WTC11 (cell line): ENCODE measurements around the gene MARCHF10.

Experiments used
- IRF2 ChIP-seq: sonication (generic); formaldehyde crosslinking; IDR thresholded peaks from 2 replicates; pipeline ENCODE4 v1.8.0; 2022; ENCODE audit warnings: low read depth, missing genetic modification reagents, borderline replicate concordance
- KAT7 ChIP-seq: sonication (generic); formaldehyde crosslinking; IDR thresholded peaks from 2 replicates; pipeline ENCODE4 v1.8.1; 2023; ENCODE audit warnings: missing genetic modification reagents, mild to moderate bottlenecking, borderline replicate concordance
- NFYB ChIP-seq: sonication (generic); formaldehyde crosslinking; conservative IDR thresholded peaks from 2 replicates; pipeline ENCODE4 v1.8.0; 2022; ENCODE audit warnings: low read depth, missing genetic modification reagents
- TEAD1 ChIP-seq: sonication (generic); formaldehyde crosslinking; IDR thresholded peaks from 2 replicates; pipeline ENCODE4 v1.8.0; 2022; ENCODE audit warnings: mild to moderate bottlenecking, missing genetic modification reagents
- ZNF121 ChIP-seq: sonication (generic); formaldehyde crosslinking; IDR thresholded peaks from 2 replicates; pipeline ENCODE4 v1.8.0; 2023; ENCODE audit warnings: missing genetic modification reagents
- TF ChIP-seq, protein P1 (sequence below): fragments of 200-600 bp; IDR thresholded peaks from 2 replicates; pipeline ENCODE4 v1.8.0; 2022; ENCODE audit warnings: antibody characterized with exemption
- TF ChIP-seq, protein P2 (sequence below): sonication (generic); formaldehyde crosslinking; IDR thresholded peaks from 2 replicates; pipeline ENCODE4 v1.8.0; 2022; ENCODE audit warnings: mild to moderate bottlenecking, missing genetic modification reagents
- TF ChIP-seq, protein P3 (sequence below): sonication (generic); formaldehyde crosslinking; conservative IDR thresholded peaks from 2 replicates; pipeline ENCODE4 v1.8.1; 2022; ENCODE audit warnings: mild to moderate bottlenecking, missing genetic modification reagents
- TF ChIP-seq, protein P4 (sequence below): sonication (generic); formaldehyde crosslinking; IDR thresholded peaks from 2 replicates; pipeline ENCODE4 v1.8.1; 2023; ENCODE audit warnings: mild to moderate bottlenecking, missing genetic modification reagents, borderline replicate concordance
- TF ChIP-seq, protein P5 (sequence below): sonication (generic); formaldehyde crosslinking; IDR thresholded peaks from 2 replicates; pipeline ENCODE4 v1.8.0; 2022; ENCODE audit warnings: missing genetic modification reagents
- TF ChIP-seq, protein P6 (sequence below): sonication (generic); formaldehyde crosslinking; IDR thresholded peaks from 2 replicates; pipeline ENCODE4 v1.8.1; 2022; ENCODE audit warnings: low read depth, missing genetic modification reagents, borderline replicate concordance
- TF ChIP-seq, protein P7 (sequence below): sonication (generic); formaldehyde crosslinking; IDR thresholded peaks from 2 replicates; pipeline ENCODE4 v1.8.1; 2023; ENCODE audit warnings: mild to moderate bottlenecking, missing genetic modification reagents, moderate library complexity

DNA sequence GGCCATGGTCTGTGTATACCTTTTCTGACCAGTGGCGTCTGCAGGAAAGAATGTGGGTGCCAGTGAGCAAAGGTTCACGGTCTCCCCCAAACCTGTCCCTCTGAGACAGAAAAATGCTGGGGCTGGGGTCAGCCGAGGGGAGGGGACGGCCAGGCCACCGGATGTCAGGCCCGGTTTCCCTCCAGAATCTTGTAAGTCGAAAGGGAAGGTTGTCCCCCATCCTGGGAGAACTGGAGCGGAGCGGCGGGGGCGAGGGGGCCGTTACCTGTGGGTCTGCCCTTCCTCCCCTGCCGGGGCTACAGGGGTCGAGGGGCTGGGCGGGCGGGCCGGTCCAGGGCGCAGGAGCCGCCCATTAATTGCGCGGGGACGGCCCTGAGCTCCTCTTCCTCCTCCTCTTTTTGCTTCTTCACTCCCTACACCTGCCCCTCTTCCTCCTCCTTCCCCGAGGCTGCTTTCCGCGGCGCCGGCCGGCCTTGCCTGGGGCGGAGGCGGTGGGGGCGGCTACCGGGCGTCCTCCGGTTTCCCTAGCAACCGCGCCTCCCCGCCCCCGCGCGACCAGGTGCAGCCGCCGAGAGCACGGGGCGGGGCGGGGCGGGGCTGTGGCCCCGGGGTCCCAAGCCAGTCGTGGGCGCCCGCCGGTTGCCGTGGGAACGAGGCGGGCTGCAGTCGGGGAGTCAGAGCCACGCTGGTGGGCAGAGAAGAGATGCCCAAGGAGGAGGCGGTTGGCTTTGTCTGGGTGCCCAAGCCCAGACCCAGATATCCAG is at the start of gene MARCHF10:
- TF ChIP-seq, protein P1, sequence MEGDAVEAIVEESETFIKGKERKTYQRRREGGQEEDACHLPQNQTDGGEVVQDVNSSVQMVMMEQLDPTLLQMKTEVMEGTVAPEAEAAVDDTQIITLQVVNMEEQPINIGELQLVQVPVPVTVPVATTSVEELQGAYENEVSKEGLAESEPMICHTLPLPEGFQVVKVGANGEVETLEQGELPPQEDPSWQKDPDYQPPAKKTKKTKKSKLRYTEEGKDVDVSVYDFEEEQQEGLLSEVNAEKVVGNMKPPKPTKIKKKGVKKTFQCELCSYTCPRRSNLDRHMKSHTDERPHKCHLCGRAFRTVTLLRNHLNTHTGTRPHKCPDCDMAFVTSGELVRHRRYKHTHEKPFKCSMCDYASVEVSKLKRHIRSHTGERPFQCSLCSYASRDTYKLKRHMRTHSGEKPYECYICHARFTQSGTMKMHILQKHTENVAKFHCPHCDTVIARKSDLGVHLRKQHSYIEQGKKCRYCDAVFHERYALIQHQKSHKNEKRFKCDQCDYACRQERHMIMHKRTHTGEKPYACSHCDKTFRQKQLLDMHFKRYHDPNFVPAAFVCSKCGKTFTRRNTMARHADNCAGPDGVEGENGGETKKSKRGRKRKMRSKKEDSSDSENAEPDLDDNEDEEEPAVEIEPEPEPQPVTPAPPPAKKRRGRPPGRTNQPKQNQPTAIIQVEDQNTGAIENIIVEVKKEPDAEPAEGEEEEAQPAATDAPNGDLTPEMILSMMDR = no peak
- TF ChIP-seq ZNF121 (CRISPR knock-in tag) (no peak), KAT7 (CRISPR knock-in tag) (no peak), TEAD1 (CRISPR knock-in tag) (no peak), NFYB (no peak), IRF2 (CRISPR knock-in tag) (no peak)
- TF ChIP-seq, protein P2, sequence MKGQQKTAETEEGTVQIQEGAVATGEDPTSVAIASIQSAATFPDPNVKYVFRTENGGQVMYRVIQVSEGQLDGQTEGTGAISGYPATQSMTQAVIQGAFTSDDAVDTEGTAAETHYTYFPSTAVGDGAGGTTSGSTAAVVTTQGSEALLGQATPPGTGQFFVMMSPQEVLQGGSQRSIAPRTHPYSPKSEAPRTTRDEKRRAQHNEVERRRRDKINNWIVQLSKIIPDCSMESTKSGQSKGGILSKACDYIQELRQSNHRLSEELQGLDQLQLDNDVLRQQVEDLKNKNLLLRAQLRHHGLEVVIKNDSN (CRISPR knock-in tag) = no peak
- TF ChIP-seq, protein P3, sequence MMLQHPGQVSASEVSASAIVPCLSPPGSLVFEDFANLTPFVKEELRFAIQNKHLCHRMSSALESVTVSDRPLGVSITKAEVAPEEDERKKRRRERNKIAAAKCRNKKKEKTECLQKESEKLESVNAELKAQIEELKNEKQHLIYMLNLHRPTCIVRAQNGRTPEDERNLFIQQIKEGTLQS (CRISPR knock-in tag) = no peak
- TF ChIP-seq, protein P4, sequence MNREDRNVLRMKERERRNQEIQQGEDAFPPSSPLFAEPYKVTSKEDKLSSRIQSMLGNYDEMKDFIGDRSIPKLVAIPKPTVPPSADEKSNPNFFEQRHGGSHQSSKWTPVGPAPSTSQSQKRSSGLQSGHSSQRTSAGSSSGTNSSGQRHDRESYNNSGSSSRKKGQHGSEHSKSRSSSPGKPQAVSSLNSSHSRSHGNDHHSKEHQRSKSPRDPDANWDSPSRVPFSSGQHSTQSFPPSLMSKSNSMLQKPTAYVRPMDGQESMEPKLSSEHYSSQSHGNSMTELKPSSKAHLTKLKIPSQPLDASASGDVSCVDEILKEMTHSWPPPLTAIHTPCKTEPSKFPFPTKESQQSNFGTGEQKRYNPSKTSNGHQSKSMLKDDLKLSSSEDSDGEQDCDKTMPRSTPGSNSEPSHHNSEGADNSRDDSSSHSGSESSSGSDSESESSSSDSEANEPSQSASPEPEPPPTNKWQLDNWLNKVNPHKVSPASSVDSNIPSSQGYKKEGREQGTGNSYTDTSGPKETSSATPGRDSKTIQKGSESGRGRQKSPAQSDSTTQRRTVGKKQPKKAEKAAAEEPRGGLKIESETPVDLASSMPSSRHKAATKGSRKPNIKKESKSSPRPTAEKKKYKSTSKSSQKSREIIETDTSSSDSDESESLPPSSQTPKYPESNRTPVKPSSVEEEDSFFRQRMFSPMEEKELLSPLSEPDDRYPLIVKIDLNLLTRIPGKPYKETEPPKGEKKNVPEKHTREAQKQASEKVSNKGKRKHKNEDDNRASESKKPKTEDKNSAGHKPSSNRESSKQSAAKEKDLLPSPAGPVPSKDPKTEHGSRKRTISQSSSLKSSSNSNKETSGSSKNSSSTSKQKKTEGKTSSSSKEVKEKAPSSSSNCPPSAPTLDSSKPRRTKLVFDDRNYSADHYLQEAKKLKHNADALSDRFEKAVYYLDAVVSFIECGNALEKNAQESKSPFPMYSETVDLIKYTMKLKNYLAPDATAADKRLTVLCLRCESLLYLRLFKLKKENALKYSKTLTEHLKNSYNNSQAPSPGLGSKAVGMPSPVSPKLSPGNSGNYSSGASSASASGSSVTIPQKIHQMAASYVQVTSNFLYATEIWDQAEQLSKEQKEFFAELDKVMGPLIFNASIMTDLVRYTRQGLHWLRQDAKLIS = no peak
- TF ChIP-seq, protein P5, sequence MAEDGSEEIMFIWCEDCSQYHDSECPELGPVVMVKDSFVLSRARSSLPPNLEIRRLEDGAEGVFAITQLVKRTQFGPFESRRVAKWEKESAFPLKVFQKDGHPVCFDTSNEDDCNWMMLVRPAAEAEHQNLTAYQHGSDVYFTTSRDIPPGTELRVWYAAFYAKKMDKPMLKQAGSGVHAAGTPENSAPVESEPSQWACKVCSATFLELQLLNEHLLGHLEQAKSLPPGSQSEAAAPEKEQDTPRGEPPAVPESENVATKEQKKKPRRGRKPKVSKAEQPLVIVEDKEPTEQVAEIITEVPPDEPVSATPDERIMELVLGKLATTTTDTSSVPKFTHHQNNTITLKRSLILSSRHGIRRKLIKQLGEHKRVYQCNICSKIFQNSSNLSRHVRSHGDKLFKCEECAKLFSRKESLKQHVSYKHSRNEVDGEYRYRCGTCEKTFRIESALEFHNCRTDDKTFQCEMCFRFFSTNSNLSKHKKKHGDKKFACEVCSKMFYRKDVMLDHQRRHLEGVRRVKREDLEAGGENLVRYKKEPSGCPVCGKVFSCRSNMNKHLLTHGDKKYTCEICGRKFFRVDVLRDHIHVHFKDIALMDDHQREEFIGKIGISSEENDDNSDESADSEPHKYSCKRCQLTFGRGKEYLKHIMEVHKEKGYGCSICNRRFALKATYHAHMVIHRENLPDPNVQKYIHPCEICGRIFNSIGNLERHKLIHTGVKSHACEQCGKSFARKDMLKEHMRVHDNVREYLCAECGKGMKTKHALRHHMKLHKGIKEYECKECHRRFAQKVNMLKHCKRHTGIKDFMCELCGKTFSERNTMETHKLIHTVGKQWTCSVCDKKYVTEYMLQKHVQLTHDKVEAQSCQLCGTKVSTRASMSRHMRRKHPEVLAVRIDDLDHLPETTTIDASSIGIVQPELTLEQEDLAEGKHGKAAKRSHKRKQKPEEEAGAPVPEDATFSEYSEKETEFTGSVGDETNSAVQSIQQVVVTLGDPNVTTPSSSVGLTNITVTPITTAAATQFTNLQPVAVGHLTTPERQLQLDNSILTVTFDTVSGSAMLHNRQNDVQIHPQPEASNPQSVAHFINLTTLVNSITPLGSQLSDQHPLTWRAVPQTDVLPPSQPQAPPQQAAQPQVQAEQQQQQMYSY (CRISPR knock-in tag) = no peak
- TF ChIP-seq, protein P6, sequence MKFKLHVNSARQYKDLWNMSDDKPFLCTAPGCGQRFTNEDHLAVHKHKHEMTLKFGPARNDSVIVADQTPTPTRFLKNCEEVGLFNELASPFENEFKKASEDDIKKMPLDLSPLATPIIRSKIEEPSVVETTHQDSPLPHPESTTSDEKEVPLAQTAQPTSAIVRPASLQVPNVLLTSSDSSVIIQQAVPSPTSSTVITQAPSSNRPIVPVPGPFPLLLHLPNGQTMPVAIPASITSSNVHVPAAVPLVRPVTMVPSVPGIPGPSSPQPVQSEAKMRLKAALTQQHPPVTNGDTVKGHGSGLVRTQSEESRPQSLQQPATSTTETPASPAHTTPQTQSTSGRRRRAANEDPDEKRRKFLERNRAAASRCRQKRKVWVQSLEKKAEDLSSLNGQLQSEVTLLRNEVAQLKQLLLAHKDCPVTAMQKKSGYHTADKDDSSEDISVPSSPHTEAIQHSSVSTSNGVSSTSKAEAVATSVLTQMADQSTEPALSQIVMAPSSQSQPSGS = no peak
- TF ChIP-seq, protein P7, sequence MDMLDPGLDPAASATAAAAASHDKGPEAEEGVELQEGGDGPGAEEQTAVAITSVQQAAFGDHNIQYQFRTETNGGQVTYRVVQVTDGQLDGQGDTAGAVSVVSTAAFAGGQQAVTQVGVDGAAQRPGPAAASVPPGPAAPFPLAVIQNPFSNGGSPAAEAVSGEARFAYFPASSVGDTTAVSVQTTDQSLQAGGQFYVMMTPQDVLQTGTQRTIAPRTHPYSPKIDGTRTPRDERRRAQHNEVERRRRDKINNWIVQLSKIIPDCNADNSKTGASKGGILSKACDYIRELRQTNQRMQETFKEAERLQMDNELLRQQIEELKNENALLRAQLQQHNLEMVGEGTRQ = no peak
